Activated T-cell treated with anti-CD3 and anti-CD28 coated beads, Interleukin-2, amount 50 U/mL, for 48 hours (primary cell): ENCODE data around the gene TTC38.

Source experiments
- DNase-seq, 2 experiments: peaks; one replicate each; pipeline ENCODE4 v3.0.0-alpha.2; 2020

The TTC38 gene

GRCh38 chr22:46267431-46268279 is at the start of gene TTC38:
Gene TTC38 (plus strand): TSS chr22:46268008. CDS start chr22:46268040, 32 bp downstream.
- DNase-seq = peak; percentile 66 to 72

GRCh38 chr22:46219636-46220035 is 48.2 kb upstream of the TTC38 start:
- DNase-seq = no peak

GRCh38 chr22:46220921-46221320 is 46.9 kb upstream of the TTC38 start:
- DNase-seq = peak; percentile 33 to 34

GRCh38 chr22:46224044-46224897 is 43.5 kb upstream of the TTC38 start:
- DNase-seq = no peak

- no peak for DNase-seq
These were observed 42.9 kb upstream of the TTC38 start for GRCh38 chr22:46224898-46225290.

GRCh38 chr22:46225631-46226030 is 42.2 kb upstream of the TTC38 start:
- no peak for DNase-seq

- no peak for DNase-seq
These were observed 41.2 kb upstream of the TTC38 start for GRCh38 chr22:46226577-46226976.

GRCh38 chr22:46229701-46230100 is 38.1 kb upstream of the TTC38 start:
- DNase-seq = no peak

GRCh38 chr22:46230262-46230901 is 37.4 kb upstream of the TTC38 start:
- DNase-seq = no peak

GRCh38 chr22:46233231-46233630 is 34.6 kb upstream of the TTC38 start:
- no peak for DNase-seq

GRCh38 chr22:46234969-46235368 is 32.8 kb upstream of the TTC38 start:
- DNase-seq = no peak

- DNase-seq = no peak
These were observed 30.2 kb upstream of the TTC38 start for GRCh38 chr22:46237453-46238124.

GRCh38 chr22:46238541-46238940 is 29.3 kb upstream of the TTC38 start:
- no peak for DNase-seq

GRCh38 chr22:46239261-46240048 is 28.4 kb upstream of the TTC38 start:
- no peak for DNase-seq

- DNase-seq = no peak
These were observed 27.7 kb upstream of the TTC38 start for GRCh38 chr22:46240073-46240472.

- DNase-seq = no peak
These were observed 27.3 kb upstream of the TTC38 start for GRCh38 chr22:46240506-46240905.

GRCh38 chr22:46240907-46241306 is 26.9 kb upstream of the TTC38 start:
- DNase-seq = no peak

GRCh38 chr22:46241396-46242007 is 26.3 kb upstream of the TTC38 start:
- no peak for DNase-seq

- DNase-seq = no peak
These were observed 25.7 kb upstream of the TTC38 start for GRCh38 chr22:46242076-46242475.

- DNase-seq = no peak
These were observed 23.0 kb upstream of the TTC38 start for GRCh38 chr22:46244771-46245170.

- DNase-seq = no peak
These were observed 22.3 kb upstream of the TTC38 start for GRCh38 chr22:46245511-46245910.

GRCh38 chr22:46246178-46246577 is 21.6 kb upstream of the TTC38 start:
- DNase-seq = no peak
